Panc1 (cell line): ENCODE data around the gene TRIM36. TPM values are rescaled to one million over a fixed set of nuclear protein-coding genes. Genes with fewer than 3 reads are reported as not detected.

Source experiments
- ATAC-seq: fragments of 200-7000 bp; cut with Tn5 transposase; 2 replicates; pipeline ENCODE4 v1.9.1; 2020; ENCODE audit warnings: mild to moderate bottlenecking, moderate library complexity
- BruUV-seq: library from RNA; stranded (reverse); fragments of 400-500 nt; replicated peaks from 2 replicates; lab custom pipeline; 2021; lab: Mats Ljungman, UMichigan
- CTCF ChIA-PET: fragments of 300-600 bp; sonication (Branson Sonifier 250); formaldehyde crosslinking; loops from one replicate; lab custom pipeline; 2022; ENCODE audit warnings: antibody characterized with exemption; lab: Charles Lee
- POLR2A ChIA-PET: fragments of 300-600 bp; sonication (Branson Sonifier 250); formaldehyde crosslinking; loops from one replicate; lab custom pipeline; 2022; ENCODE audit warnings: antibody characterized with exemption; lab: Charles Lee
- DNase-seq: peaks from one replicate; pipeline ENCODE4 v3.0.0-alpha.2; 2010; ENCODE audit warnings: low read depth, low spot score
- H3K27ac ChIP-seq: 2 replicates; pipeline ENCODE4 v1.5.1; 2011; ENCODE audit warnings: mild to moderate bottlenecking, low read length, inconsistent platforms
- H3K27me3 ChIP-seq: fragments of 200-500 bp; sonication (Bioruptor generic); 2 replicates; pipeline ENCODE4 v1.6.0; 2014; ENCODE audit warnings: low read length, inconsistent platforms; ENCODE audit not compliant: control insufficient read depth, insufficient read depth
- H3K36me3 ChIP-seq: fragments of 200-500 bp; sonication (Bioruptor generic); 2 replicates; pipeline ENCODE4 v1.5.1; 2014; ENCODE audit warnings: inconsistent platforms, mild to moderate bottlenecking, low read length, moderate library complexity; ENCODE audit not compliant: control insufficient read depth, insufficient read depth
- H3K4me1 ChIP-seq: 2 replicates; pipeline ENCODE4 v1.5.1; 2011; ENCODE audit warnings: inconsistent platforms, mild to moderate bottlenecking, low read length, moderate library complexity; ENCODE audit not compliant: control insufficient read depth, insufficient read depth
- H3K4me3 ChIP-seq, 2 experiments: 2 replicates each; pipeline ENCODE4 v1.5.1; 2011 to 2012; ENCODE audit warnings: low read depth in 2 of 2, low read length in 2 of 2, mild to moderate bottlenecking in 2 of 2, inconsistent platforms in 1 of 2, moderate library complexity in 1 of 2
- H3K9me3 ChIP-seq: fragments of 200-500 bp; sonication (Bioruptor generic); 2 replicates; pipeline ENCODE4 v1.5.1; 2014; ENCODE audit warnings: low read depth, mild to moderate bottlenecking, inconsistent platforms, low read length, moderate library complexity; ENCODE audit not compliant: control insufficient read depth, insufficient read depth
- CTCF ChIP-seq: fragments of 450-650 bp; IDR thresholded peaks from 2 replicates; pipeline ENCODE4 v1.5.1; 2017; ENCODE audit warnings: mild to moderate bottlenecking
- POLR2AphosphoS5 ChIP-seq: IDR thresholded peaks from 2 replicates; pipeline ENCODE4 v1.6.1; 2012; ENCODE audit warnings: mild to moderate bottlenecking, low read depth, low read length, moderate library complexity
- REST ChIP-seq, 2 experiments: IDR thresholded peaks; 2 replicates each; pipeline ENCODE4 v1.6.1; 2011 to 2012; ENCODE audit warnings: low read depth in 2 of 2, control low read depth in 1 of 2, low read length in 1 of 2, mild to moderate bottlenecking in 1 of 2, moderate library complexity in 1 of 2; ENCODE audit not compliant: insufficient read depth in 1 of 2
- SIN3A ChIP-seq: IDR thresholded peaks from 2 replicates; pipeline ENCODE4 v1.6.1; 2012; ENCODE audit warnings: low read depth, mild to moderate bottlenecking, low read length, moderate library complexity, borderline replicate concordance; ENCODE audit not compliant: insufficient read depth
- TCF7L2 ChIP-seq: IDR thresholded peaks from 2 replicates; pipeline ENCODE4 v1.6.1; 2011; ENCODE audit warnings: mild to moderate bottlenecking, low read depth, low read length, inconsistent platforms
- in situ Hi-C: cut with HindIII; loops from 2 replicates; pipeline ENCODE4 v1.10.0; 2016; ENCODE audit warnings: low sequenced_read_pairs, low pct_unique_long_range_greater_than_20kb
- intact Hi-C: fragments of 100-400 bp; cut with micrococcal nuclease; formaldehyde crosslinking; loops from one replicate; pipeline ENCODE4 v1.10.0; 2022; ENCODE audit not compliant: unreplicated experiment
- total RNA-seq: library from RNA; stranded (reverse); gene quantifications from one replicate; pipeline ENCODE4 v1.2.1, GENCODE V29; 2021; ENCODE audit not compliant: unreplicated experiment

The TRIM36 gene
- total RNA-seq, 1 experiment from 2014 or later = 1.6 TPM

GRCh38 chr5:115124741-115125140, 45.0 kb downstream of the TRIM36 start:
- no peaks in the 10 kb centered on the region for H3K4me1 ChIP-seq
- DNase-seq (no peak), ATAC-seq (no peak)
- TF ChIP-seq SIN3A = no peak
- no peak for TF ChIP-seq POLR2AphosphoS5
- TF ChIP-seq CTCF = no peak
- TF ChIP-seq REST (IDR thresholded peaks at IDR 0.05; ENCODE audit: insufficient read depth in 1 of 2, low read depth in 2 of 2, low read length in 1 of 2) = no peak
- TF ChIP-seq TCF7L2 = no peak
- H3K27me3 ChIP-seq = no peaks in the 10 kb centered on the region
- intact Hi-C loops = no loop called here
- H3K36me3 ChIP-seq = no peaks in the 10 kb centered on the region
- H3K27ac ChIP-seq = no peak overlapping the region
- CTCF ChIA-PET = no interaction called here
- H3K4me3 ChIP-seq = no peak overlapping the region
- POLR2A ChIA-PET = no interaction called here
- in situ Hi-C loops = no loop called here
- no peaks in the 10 kb centered on the region for H3K9me3 ChIP-seq
- BruUV-seq = no TSS peak

- H3K4me3 ChIP-seq = no peak overlapping the region
- no peaks in the 10 kb centered on the region; the same call in 1 of the 2 replicates for H3K27me3 ChIP-seq
- no peak for DNase-seq
- intact Hi-C loops = no loop called here
- H3K36me3 ChIP-seq = no peaks in the 10 kb centered on the region
- H3K9me3 ChIP-seq = no peaks in the 10 kb centered on the region
- H3K27ac ChIP-seq = no peak overlapping the region
- no peak for TF ChIP-seq SIN3A
- no peak for TF ChIP-seq REST (IDR thresholded peaks at IDR 0.05; ENCODE audit: insufficient read depth in 1 of 2, low read depth in 2 of 2, low read length in 1 of 2)
- TF ChIP-seq POLR2AphosphoS5 = no peak
- TF ChIP-seq CTCF = no peak
- no peak for TF ChIP-seq TCF7L2
- no peaks in the 10 kb centered on the region for H3K4me1 ChIP-seq
- ChIA-PET CTCF (no interaction called here), POLR2A (no interaction called here)
- no peak for ATAC-seq
- in situ Hi-C loops = no loop called here
- BruUV-seq = no TSS peak
These were observed 53.7 kb downstream of the TRIM36 start for GRCh38 chr5:115116001-115116400.
